Parathyroid adenoma (tissue), 2 donors: ENCODE measurements around the gene STAT5A.

Experiments
- H2AFZ ChIP-seq: fragments of 300-600 bp; sonication (generic); one replicate; pipeline ENCODE4 v1.7.0; 2017; ENCODE audit warnings: antibody characterized with exemption, mild to moderate bottlenecking
- H3K27ac ChIP-seq: fragments of 300-600 bp; sonication (generic); one replicate; pipeline ENCODE4 v1.7.0; 2017
- H3K27me3 ChIP-seq: fragments of 300-600 bp; sonication (generic); one replicate; pipeline ENCODE4 v1.7.0; 2017; ENCODE audit warnings: low read length; ENCODE audit not compliant: control insufficient read depth, insufficient read depth
- H3K36me3 ChIP-seq: fragments of 300-600 bp; sonication (generic); one replicate; pipeline ENCODE4 v1.7.0; 2017; ENCODE audit warnings: low read length; ENCODE audit not compliant: control insufficient read depth, insufficient read depth
- H3K4me1 ChIP-seq: fragments of 300-600 bp; sonication (generic); one replicate; pipeline ENCODE4 v1.7.0; 2017; ENCODE audit warnings: control low read depth
- H3K4me2 ChIP-seq: fragments of 300-600 bp; sonication (generic); one replicate; pipeline ENCODE4 v1.7.0; 2017; ENCODE audit warnings: low read length
- H3K4me3 ChIP-seq: fragments of 300-600 bp; sonication (generic); one replicate; pipeline ENCODE4 v1.7.0; 2017; ENCODE audit warnings: low read depth, low read length
- H3K79me2 ChIP-seq: fragments of 300-600 bp; sonication (generic); one replicate; pipeline ENCODE4 v1.7.0; 2017; ENCODE audit warnings: control low read depth
- H3K9ac ChIP-seq: fragments of 300-600 bp; sonication (generic); one replicate; pipeline ENCODE4 v1.7.0; 2017; ENCODE audit warnings: mild to moderate bottlenecking
- H3K9me3 ChIP-seq: fragments of 300-600 bp; sonication (generic); one replicate; pipeline ENCODE4 v1.7.0; 2017; ENCODE audit warnings: low read length; ENCODE audit not compliant: control insufficient read depth
- TF ChIP-seq, protein P1 (sequence below): fragments of 300-600 bp; sonication (generic); IDR thresholded peaks from one replicate; pipeline ENCODE4 v1.7.0; 2017; ENCODE audit warnings: antibody characterized with exemption, mild to moderate bottlenecking
- donor health status: primary hyperparathyroidism.

Gene STAT5A

DNA sequence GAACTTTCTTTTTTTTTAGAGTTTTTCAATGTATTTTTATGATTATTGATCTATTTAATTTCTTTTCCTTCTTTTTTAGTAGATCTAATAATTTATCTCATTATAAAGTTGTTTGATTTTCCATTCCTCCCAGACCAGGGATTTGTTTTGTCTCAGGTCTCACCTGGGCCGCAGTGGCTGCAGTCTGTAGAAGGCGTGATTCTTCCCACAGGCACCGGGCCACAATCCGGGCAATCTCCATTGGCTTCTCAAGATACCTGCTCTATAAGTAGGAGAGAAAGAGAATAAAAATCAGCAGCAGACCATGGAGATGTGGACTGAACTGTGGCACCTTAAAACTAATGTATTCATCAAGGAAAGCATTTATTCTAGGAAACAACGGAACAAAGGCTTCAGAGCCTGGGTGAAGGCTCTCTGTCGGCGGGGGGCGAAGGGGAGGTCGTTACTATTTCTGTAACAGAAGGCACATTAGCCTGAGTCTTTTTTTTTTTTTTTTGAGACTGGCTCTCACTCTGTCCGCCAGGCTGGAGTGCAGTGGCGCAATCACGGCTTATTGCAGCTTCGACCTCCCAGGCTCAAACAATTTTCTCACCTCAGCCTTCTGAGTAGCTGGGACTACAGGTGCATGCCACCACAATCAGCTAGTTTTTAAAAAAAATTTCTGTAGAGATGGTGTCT is 57.2 kb downstream of the STAT5A start:
- Histone ChIP-seq H3K36me3 (no peaks in the 10 kb centered on the region), H3K79me2 (peaks cover 2% of the 10 kb centered on the region), H3K9me3 (no peaks in the 10 kb centered on the region), H3K27ac (no peak overlapping the region), H3K27me3 (no peaks in the 10 kb centered on the region), H3K4me2 (no peak overlapping the region), H3K9ac (no peak overlapping the region), H2AFZ (no peak overlapping the region), H3K4me3 (no peak overlapping the region), H3K4me1 (peaks cover 4% of the 10 kb centered on the region)
- TF ChIP-seq, protein P1, sequence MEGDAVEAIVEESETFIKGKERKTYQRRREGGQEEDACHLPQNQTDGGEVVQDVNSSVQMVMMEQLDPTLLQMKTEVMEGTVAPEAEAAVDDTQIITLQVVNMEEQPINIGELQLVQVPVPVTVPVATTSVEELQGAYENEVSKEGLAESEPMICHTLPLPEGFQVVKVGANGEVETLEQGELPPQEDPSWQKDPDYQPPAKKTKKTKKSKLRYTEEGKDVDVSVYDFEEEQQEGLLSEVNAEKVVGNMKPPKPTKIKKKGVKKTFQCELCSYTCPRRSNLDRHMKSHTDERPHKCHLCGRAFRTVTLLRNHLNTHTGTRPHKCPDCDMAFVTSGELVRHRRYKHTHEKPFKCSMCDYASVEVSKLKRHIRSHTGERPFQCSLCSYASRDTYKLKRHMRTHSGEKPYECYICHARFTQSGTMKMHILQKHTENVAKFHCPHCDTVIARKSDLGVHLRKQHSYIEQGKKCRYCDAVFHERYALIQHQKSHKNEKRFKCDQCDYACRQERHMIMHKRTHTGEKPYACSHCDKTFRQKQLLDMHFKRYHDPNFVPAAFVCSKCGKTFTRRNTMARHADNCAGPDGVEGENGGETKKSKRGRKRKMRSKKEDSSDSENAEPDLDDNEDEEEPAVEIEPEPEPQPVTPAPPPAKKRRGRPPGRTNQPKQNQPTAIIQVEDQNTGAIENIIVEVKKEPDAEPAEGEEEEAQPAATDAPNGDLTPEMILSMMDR = no peak

DNA sequence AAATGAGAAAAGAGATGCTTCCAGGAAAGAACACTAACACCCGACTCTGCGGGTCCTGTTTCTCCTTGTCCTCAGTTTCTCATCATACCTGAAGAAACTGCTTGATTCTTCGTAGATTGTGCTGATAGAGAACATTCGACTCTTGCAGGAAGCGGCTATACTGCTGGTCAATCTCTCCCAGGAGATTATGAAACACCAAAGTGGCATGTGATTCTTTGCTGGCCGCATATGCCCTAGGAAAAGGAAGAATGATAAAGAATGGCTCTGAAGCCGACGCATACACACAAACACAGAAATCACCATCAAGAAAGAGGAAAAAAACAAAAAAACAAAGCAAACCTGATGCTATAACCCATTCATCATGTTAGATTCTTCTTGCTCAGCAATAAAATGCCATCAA is 58.2 kb downstream of the STAT5A start:
- no peak overlapping the region for H3K4me2 ChIP-seq
- no peaks in the 10 kb centered on the region for H3K27me3 ChIP-seq
- no peaks in the 10 kb centered on the region for H3K36me3 ChIP-seq
- H2AFZ ChIP-seq = no peak overlapping the region
- H3K4me1 ChIP-seq = peaks cover 4% of the 10 kb centered on the region
- H3K79me2 ChIP-seq = peaks cover 2% of the 10 kb centered on the region
- H3K27ac ChIP-seq = no peak overlapping the region
- TF ChIP-seq, protein P1 = no peak
- H3K9ac ChIP-seq = no peak overlapping the region
- H3K4me3 ChIP-seq = no peak overlapping the region
- H3K9me3 ChIP-seq = no peaks in the 10 kb centered on the region

DNA sequence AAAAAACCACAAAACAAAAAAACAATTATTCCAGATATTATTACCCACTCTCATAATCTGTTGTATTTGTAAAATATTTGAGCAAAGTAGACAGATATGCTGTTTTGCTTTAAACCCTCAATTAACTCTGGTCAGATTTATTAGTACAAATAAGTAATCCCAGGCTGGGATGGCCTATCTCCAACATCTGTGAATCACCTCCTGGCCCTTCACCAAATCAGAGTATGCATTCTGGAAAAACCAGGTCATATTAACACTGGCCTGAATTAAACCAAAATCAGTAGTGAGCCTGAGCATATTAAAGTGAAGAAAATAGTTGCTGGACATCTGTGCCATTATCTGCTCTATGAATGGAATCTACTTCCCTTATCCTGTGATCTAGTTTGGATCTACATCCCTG is 58.9 kb downstream of the STAT5A start:
- H3K27ac ChIP-seq = no peak overlapping the region

DNA sequence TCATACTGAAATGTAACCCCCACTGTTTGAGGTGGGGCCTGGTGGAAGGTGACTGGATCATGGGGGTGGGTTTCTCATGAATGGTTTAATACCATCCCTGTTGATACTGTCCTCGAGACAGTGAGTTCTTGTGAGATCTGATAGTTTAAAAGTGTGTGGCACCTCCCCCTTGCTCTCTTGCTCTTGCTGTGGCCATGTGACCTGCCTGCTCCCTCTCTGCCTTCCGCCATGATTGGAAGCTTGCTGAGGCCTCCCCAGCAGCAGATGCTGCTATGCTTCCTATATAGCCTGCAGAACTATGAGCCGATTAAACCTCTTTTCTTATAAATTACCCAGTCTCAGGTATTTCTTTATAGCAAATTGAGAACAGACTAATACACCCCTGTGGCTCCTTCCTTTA is 59.3 kb downstream of the STAT5A start:
- peaks cover 5% of the 10 kb centered on the region for H3K79me2 ChIP-seq
- H3K27ac ChIP-seq = no peak overlapping the region
- H3K9me3 ChIP-seq = no peaks in the 10 kb centered on the region
- TF ChIP-seq, protein P1 = no peak
- peak overlapping the region; percentile 9 for H3K4me2 ChIP-seq
- no peak overlapping the region for H3K9ac ChIP-seq
- H3K36me3 ChIP-seq = no peaks in the 10 kb centered on the region
- H2AFZ ChIP-seq = no peak overlapping the region
- no peak overlapping the region for H3K4me3 ChIP-seq
- H3K4me1 ChIP-seq = peaks cover 4% of the 10 kb centered on the region
- no peaks in the 10 kb centered on the region for H3K27me3 ChIP-seq

More for the DNA sequence above, 58.9 kb downstream of the STAT5A start:
- peaks cover 5% of the 10 kb centered on the region for H3K79me2 ChIP-seq
- H3K4me3 ChIP-seq = no peak overlapping the region
- no peaks in the 10 kb centered on the region for H3K36me3 ChIP-seq
- no peaks in the 10 kb centered on the region for H3K9me3 ChIP-seq
- TF ChIP-seq, protein P1 = no peak
- H3K4me2 ChIP-seq = peak overlapping the region; percentile 9
- H3K27me3 ChIP-seq = no peaks in the 10 kb centered on the region
- H2AFZ ChIP-seq = no peak overlapping the region
- H3K4me1 ChIP-seq = peaks cover 4% of the 10 kb centered on the region
- no peak overlapping the region for H3K9ac ChIP-seq

DNA sequence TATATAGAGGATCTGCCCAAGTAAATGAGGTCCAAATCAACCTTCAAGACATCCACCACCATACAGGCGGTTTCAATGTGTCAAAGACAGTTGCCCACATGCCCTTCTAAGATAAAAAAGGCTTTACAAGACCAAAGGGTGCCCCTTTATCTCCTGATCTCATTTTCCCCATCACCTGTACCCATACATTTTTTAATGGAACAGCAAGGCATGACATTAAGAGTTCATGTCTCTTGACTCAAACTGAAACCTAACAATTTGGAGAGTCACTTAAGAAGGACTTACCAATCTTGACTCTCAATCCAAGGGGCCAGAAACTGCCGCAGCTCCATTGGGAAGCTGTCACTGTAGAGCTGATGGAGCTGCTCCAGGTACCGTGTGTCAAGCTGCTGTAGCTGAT is 59.8 kb downstream of the STAT5A start:
- no peaks in the 10 kb centered on the region for H3K36me3 ChIP-seq
- no peak overlapping the region for H3K27ac ChIP-seq
- no peaks in the 10 kb centered on the region for H3K27me3 ChIP-seq
- H3K79me2 ChIP-seq = peaks cover 5% of the 10 kb centered on the region
- peaks cover 4% of the 10 kb centered on the region for H3K4me1 ChIP-seq
- H3K9me3 ChIP-seq = no peaks in the 10 kb centered on the region
- H2AFZ ChIP-seq = no peak overlapping the region
- no peak overlapping the region for H3K4me3 ChIP-seq
- TF ChIP-seq, protein P1 = no peak
- no peak overlapping the region for H3K4me2 ChIP-seq
- H3K9ac ChIP-seq = no peak overlapping the region
